HG02943 (cell line): ENCODE data around the gene ENAH.
"Not testable (repeated sequence)": the region's sequence is repeated elsewhere in the genome, so short reads cannot be mapped to it uniquely, and the experiment has no call there.

Experiments used
- ATAC-seq: cut with Tn5 transposase; IDR thresholded peaks from one replicate; pipeline ENCODE4 v1.9.1; 2021; ENCODE audit warnings: mild to moderate bottlenecking, low read depth, moderate library complexity; ENCODE audit not compliant: unreplicated experiment

ENAH gene

DNA sequence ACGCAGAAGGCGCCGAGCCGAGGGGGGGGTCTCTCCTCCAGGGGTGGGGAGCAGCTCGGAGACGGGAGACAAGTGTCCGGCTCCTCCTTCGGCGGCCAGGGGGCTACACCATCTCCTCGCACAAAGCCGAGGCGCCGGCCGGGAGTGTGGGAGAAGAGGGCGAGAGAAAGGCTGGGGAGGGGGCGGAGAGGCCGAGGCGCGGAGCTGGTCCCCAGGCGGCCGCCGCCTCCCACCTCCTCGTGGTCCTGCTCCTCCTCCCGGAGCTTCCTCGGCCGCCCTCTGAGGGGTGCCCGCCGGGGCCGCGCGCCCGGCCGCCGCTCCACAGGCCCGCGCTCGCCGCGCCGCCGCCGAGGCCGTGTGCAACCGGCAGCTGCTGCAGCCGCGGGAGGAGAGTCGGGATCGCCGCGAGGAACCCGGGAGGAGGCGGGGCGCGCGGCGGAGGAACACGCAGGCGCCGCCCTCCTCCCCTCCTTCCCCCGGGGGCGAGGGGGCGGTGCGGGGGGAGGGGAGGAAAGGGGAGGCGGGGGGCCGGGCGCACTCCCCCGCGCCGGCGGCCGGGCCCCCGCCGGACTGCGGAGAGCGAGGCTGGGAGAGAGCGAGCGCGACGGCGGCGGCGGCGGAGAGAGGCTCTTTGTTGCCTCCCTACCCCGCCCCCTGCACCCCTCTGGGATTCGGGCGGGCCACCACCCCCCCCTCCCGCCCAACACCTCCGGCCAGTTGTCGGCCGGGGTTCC, at the start of gene ENAH:
Gene ENAH (minus strand): TSS at position 395 of the 734 bp plus-strand sequence. CDS start 433 bp downstream, outside the sequence.
- ATAC-seq, result no peak

DNA sequence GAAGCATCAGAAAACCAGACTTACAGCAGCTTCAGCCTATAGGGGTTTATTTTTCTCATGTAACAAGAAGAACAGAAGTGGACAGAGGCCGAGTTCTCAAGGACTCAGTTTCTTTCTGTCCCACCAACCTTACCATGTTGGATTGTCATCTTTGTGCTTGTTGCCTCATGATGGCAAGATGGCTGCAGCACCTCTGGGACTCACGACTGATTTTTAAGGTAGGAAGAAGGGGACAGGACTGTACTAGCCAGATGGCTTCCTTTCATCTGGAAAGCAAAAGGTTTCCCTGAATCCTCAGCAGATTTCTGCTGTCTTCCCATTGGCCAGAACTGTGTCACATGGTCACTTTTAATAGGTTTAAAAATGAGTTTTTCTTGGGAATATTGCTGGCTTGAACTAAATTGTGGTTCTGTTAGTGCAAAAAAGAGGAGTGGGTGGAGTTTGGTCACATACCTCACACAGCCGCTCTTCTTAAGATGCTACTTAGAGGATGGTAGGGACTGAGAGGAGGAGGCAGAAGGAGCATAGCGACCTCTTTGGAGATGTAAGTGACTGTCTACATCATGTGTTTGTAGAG, 48.1 kb upstream of the ENAH start:
- no peak for ATAC-seq

- no peak for ATAC-seq
Observed at GRCh38 chr1:225700164-225700821, 47.4 kb upstream of the ENAH start.

GRCh38 chr1:225699336-225699735, 46.4 kb upstream of the ENAH start:
- no peak for ATAC-seq

- not testable (repeated sequence) for ATAC-seq
Observed at GRCh38 chr1:225698194-225698593, 45.3 kb upstream of the ENAH start.

GRCh38 chr1:225697428-225697827, 44.5 kb upstream of the ENAH start:
- ATAC-seq, result no peak

GRCh38 chr1:225695578-225696337, 42.8 kb upstream of the ENAH start:
- ATAC-seq, result no peak

DNA sequence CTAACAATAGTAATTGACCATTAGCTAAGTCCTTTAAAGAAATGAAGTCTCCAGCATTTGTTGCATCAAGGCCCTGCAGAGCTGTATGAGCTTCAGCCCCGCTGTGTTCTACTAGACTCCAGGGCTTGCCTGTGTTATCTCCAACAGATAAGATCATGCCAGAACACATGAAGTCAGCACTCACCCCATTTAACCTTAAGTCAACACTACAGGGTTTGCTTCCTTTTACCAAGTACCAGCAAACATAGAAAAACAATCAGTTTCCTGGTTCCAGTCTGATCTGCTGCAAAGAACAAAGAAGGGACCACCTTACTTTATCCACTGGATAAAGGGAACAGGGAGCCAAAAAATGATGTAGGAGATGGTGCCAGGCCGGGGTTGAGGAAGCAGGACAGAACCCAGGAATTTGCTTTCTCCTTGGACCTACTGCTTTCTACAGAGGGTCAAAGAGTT, 41.3 kb upstream of the ENAH start:
- ATAC-seq, result no peak

GRCh38 chr1:225693697-225694096, 40.8 kb upstream of the ENAH start:
- ATAC-seq, result not testable (repeated sequence)

GRCh38 chr1:225693085-225693696, 40.3 kb upstream of the ENAH start:
- ATAC-seq, result no peak

DNA sequence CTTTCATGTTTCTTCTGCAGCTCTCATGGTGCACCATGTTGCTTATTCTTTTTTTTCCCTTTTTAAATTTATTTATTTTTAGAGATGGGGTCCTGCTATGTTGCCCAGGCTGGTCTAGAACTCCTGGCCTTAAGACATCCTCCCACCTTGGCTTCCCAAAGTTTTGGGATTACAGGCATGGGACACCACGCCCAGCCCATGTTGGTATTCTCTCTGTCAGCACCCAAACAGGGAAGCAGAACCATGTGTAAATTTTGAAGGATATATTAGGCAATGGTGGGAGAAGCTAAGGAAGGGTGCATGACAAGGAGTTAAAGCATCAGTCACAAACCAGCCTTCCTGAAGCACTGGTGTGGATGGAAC, 39.6 kb upstream of the ENAH start:
- no peak for ATAC-seq

DNA sequence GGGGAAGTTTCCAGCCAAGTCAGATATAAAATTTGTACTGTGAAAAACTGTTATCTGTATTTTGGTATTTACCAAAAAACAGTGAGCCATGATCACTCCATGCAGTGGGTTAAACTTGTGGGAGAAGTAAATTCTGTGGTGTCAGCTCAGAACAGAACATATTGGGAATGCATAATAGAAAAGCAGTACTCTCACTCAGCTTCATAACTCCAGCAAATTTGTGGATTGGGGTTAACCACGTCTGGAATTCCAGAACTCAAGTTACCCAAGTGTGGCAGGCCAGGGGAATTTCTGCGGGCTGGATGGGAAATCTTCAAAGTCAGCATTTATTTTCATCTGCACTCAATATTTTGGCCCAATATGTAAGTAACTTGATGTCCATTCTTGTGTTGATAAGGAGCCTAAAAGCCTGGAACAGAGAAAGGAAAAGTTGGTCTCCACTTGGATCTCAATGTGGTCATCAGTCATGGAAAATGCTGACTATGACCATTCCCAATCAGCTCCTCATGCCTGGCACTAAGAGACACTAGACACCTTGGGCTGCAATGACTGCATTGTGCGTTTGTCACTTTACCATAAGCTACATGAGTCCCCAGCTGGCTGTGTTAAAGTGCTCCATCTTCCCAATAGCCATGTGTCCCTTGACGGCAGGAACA, 39.1 kb upstream of the ENAH start:
- no peak for ATAC-seq

DNA sequence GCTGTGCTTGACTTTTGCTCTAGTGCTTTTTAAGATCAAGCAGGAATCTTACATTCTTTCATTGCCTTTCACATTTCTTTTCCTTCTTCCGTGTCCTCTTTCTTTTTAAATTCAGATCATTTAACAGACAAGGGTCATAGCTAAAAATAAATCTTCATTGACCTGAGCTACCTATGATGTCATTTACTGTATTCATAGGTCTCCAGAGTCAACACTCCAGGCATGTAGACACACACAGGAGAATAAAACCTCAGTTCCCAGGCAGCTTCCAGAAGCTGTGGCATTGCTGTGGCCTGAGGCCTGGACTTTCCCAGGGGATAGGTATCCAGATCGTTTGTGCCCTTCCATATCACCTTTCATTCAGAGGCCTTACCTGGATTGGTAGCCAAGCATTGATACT, 38.5 kb upstream of the ENAH start:
- no peak for ATAC-seq

- ATAC-seq, result no peak
Observed at GRCh38 chr1:225689882-225690459, 37.0 kb upstream of the ENAH start.

DNA sequence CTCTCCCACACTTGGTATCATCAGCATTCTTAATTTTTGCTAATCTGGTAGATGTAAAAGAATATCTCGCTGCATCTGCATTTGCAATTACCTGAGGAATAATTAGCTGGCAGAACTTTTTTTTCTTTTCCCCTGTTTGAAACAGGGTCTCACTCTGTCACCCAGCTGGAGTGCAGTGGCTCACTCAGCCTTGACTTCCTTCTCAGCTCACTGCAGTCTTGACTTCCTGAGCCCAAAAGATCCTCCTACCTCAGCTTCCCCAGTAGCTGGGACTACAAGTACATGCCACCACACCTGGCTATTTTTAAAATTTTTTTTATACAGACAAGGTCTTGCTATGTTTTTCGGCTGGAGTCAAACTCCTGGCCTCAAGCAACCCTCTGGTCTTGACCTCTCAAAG, 35.4 kb upstream of the ENAH start:
- ATAC-seq, result no peak

DNA sequence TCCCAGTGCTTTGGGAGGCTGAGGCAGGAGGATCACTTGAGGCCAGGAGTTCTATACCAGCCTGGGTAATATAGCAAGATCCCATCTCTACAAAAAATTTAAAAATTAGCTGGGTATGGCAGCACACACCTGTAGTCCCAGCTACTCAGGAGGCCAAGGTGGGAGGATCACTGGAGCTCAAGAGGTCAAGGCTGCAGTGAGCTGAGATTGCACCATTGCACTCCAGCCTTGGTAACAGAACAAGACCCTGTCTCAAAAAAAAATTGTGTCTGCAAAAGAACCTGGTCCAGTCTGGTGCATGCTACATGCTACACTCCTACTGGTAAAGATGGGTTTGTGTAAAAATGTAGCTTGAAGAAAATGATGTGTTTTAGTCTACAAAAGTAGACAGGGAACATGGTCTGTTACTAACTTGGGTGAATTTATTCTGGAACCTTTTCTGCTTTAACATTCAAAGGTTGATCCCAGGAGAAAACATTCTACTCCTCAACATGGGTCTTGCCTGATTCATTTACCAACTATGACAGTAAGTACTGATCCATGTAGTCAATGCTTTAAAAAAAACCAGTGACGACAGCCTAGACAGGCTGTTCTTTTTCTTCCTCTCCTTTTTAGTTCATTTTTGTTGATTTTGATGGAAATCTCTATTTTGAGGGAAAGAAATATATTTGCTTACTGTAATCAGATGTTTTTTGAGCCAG, 32.7 kb upstream of the ENAH start:
- no peak for ATAC-seq

GRCh38 chr1:225684741-225685140, 31.8 kb upstream of the ENAH start:
- no peak for ATAC-seq

GRCh38 chr1:225681231-225681630, 28.3 kb upstream of the ENAH start:
- no peak for ATAC-seq

GRCh38 chr1:225678545-225678944, 25.6 kb upstream of the ENAH start:
- no peak for ATAC-seq
